Uterus (tissue), 2 donors: Measurements from ENCODE around the gene EMB.

Source experiments
- POLR2A ChIP-seq, 2 donors: fragments of 450-650 bp; IDR thresholded peaks; one replicate each; pipeline ENCODE4 v1.6.1; 2016; ENCODE audit warnings: antibody characterized with exemption in 2 of 2, mild to moderate bottlenecking in 1 of 2, moderate library complexity in 1 of 2
- TF ChIP-seq, protein P1 (sequence below), 4 experiments: fragments of 200-600 bp in 2 of 4; fragments of 450-650 bp in 2 of 4; sonication (generic) in 2 of 4; IDR thresholded peaks; one replicate each; pipeline ENCODE4 v1.5.1; 2016 to 2019; ENCODE audit warnings: antibody characterized with exemption in 4 of 4, mild to moderate bottlenecking in 2 of 4, moderate library complexity in 1 of 4

DNA sequence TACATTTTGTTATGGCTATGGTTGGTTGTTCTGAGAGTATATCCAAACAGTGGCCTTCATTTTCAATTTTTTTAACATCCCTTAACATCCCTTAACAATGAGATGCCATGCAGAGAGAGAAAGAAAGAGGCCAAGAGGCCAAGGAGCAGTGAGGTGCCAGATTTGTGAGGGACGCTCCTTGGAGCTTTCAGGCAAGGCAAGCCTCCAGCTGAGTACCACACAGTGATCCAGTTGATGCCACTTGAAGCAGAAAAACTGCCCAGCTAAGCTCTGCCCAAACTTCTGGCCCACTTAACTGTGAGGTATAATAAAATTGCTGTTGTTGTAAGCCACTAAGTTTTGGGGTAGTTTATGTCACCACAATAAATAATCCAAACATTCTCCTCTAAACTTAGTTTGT lies 22.6 kb upstream of the EMB start:
- TF ChIP-seq, protein P1, sequence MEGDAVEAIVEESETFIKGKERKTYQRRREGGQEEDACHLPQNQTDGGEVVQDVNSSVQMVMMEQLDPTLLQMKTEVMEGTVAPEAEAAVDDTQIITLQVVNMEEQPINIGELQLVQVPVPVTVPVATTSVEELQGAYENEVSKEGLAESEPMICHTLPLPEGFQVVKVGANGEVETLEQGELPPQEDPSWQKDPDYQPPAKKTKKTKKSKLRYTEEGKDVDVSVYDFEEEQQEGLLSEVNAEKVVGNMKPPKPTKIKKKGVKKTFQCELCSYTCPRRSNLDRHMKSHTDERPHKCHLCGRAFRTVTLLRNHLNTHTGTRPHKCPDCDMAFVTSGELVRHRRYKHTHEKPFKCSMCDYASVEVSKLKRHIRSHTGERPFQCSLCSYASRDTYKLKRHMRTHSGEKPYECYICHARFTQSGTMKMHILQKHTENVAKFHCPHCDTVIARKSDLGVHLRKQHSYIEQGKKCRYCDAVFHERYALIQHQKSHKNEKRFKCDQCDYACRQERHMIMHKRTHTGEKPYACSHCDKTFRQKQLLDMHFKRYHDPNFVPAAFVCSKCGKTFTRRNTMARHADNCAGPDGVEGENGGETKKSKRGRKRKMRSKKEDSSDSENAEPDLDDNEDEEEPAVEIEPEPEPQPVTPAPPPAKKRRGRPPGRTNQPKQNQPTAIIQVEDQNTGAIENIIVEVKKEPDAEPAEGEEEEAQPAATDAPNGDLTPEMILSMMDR (IDR thresholded peaks at IDR 0.05): no peak
- no peak for TF ChIP-seq POLR2A (IDR thresholded peaks at IDR 0.05)
